HG02571 (cell line): Measurements from ENCODE around the gene EPB41.
"Not testable (repeated sequence)": the region's sequence is repeated elsewhere in the genome, so short reads cannot be mapped to it uniquely, and the experiment has no call there.

Source experiments
- ATAC-seq: cut with Tn5 transposase; IDR thresholded peaks from one replicate; pipeline ENCODE4 v1.9.1; 2021; ENCODE audit warnings: mild to moderate bottlenecking, moderate library complexity; ENCODE audit not compliant: unreplicated experiment

Gene EPB41

GRCh38 chr1:29094433-29094832 lies 180.1 kb downstream of the EPB41 start:
- no peak for ATAC-seq

- ATAC-seq, result no peak
Observed at GRCh38 chr1:29094954-29095353, 180.6 kb downstream of the EPB41 start.

- no peak for ATAC-seq
Observed at GRCh38 chr1:29096231-29096886, 182.0 kb downstream of the EPB41 start.

GRCh38 chr1:29099286-29099685 lies 184.9 kb downstream of the EPB41 start:
- ATAC-seq, result no peak

- no peak for ATAC-seq
Observed at GRCh38 chr1:29100487-29100886, 186.1 kb downstream of the EPB41 start.

GRCh38 chr1:29105822-29106221 lies 191.5 kb downstream of the EPB41 start:
- ATAC-seq, result no peak

GRCh38 chr1:29108041-29108440 lies 193.7 kb downstream of the EPB41 start:
- not testable (repeated sequence) for ATAC-seq

- no peak for ATAC-seq
Observed at GRCh38 chr1:29112705-29113412, 198.5 kb downstream of the EPB41 start.

- no peak for ATAC-seq
Observed at GRCh38 chr1:29113413-29114117, 199.2 kb downstream of the EPB41 start.

- ATAC-seq, result no peak
Observed at GRCh38 chr1:29114654-29115053, 200.3 kb downstream of the EPB41 start.

GRCh38 chr1:29117381-29117780 lies 203.0 kb downstream of the EPB41 start:
- no peak for ATAC-seq

GRCh38 chr1:29119121-29119929 lies 205.0 kb downstream of the EPB41 start:
- no peak for ATAC-seq

- ATAC-seq, result no peak
Observed at GRCh38 chr1:29120367-29120766, 206.0 kb downstream of the EPB41 start.

GRCh38 chr1:29120947-29121485 lies 206.6 kb downstream of the EPB41 start:
- no peak for ATAC-seq

- no peak for ATAC-seq
Observed at GRCh38 chr1:29121516-29121935, 207.2 kb downstream of the EPB41 start.

- ATAC-seq, result no peak
Observed at GRCh38 chr1:29121936-29122681, 207.7 kb downstream of the EPB41 start.

- no peak for ATAC-seq
Observed at GRCh38 chr1:29122682-29123052, 208.3 kb downstream of the EPB41 start.

GRCh38 chr1:29123053-29123886 lies 208.9 kb downstream of the EPB41 start:
- no peak for ATAC-seq

- no peak for ATAC-seq
Observed at GRCh38 chr1:29123887-29124365, 209.6 kb downstream of the EPB41 start, which contains the start of gene TMEM200B. Gene TMEM200B (minus strand): TSS chr1:29123903. CDS start chr1:29121828, 2,075 bp downstream.
